ENCODE results near the gene SMOC2.

The SMOC2 gene

GRCh38 chr6:168678077-168678476, 237.1 kb downstream of the SMOC2 start:
- ChIA-PET CTCF (no interaction called here), POLR2A (no interaction called here)
- Histone ChIP-seq H3K4me3 (ENCODE audit: low read depth, low read length) (no peak overlapping the region), H3K4me1 (ENCODE audit: control insufficient read depth, insufficient read depth, low read length) (no peaks in the 10 kb centered on the region), H3K27ac (ENCODE audit: extremely low read depth, low read depth, low read length) (no peak overlapping the region), H3K36me3 (ENCODE audit: control insufficient read depth in 2 of 2, insufficient read depth in 1 of 2, low read length in 2 of 2) (no peaks in the 10 kb centered on the region), H3K9me3 (ENCODE audit: control insufficient read depth, insufficient read depth, low read depth, low read length) (no peaks in the 10 kb centered on the region)
- TF ChIP-seq ZNF76 (tag by site-specific recombination; IDR thresholded peaks at IDR 0.05; ENCODE audit: borderline replicate concordance, low read depth) (no peak), PATZ1 (tag by site-specific recombination; IDR thresholded peaks at IDR 0.05) (no peak), ZNF776 (tag by site-specific recombination; IDR thresholded peaks at IDR 0.05; ENCODE audit: borderline replicate concordance) (no peak), PRDM4 (tag by site-specific recombination; IDR thresholded peaks at IDR 0.05) (no peak), ZNF830 (tag by site-specific recombination; IDR thresholded peaks at IDR 0.05; ENCODE audit: low read depth) (no peak)

GRCh38 chr6:168678588-168678987, 237.6 kb downstream of the SMOC2 start:
- CTCF ChIA-PET, result no interaction called here
- H3K9me3 ChIP-seq (ENCODE audit: control insufficient read depth, insufficient read depth, low read depth, low read length), result no peaks in the 10 kb centered on the region
- POLR2A ChIA-PET, result no interaction called here
- H3K4me1 ChIP-seq (ENCODE audit: control insufficient read depth, insufficient read depth, low read length), result no peaks in the 10 kb centered on the region
- no peak for TF ChIP-seq ZNF660 (tag by site-specific recombination; IDR thresholded peaks at IDR 0.05)
- TF ChIP-seq FEZF1 (tag by site-specific recombination; IDR thresholded peaks at IDR 0.05), result no peak
- TF ChIP-seq REPIN1 (tag by site-specific recombination; IDR thresholded peaks at IDR 0.05; ENCODE audit: low read depth), result no peak
- TF ChIP-seq ZBTB26 (tag by site-specific recombination; optimal IDR thresholded peaks at IDR 0.05), result no peak
- TF ChIP-seq PATZ1 (tag by site-specific recombination; IDR thresholded peaks at IDR 0.05), result no peak
- TF ChIP-seq YY2 (tag by site-specific recombination; IDR thresholded peaks at IDR 0.05), result no peak
- TF ChIP-seq GLI2 (tag by site-specific recombination; IDR thresholded peaks at IDR 0.05; ENCODE audit: borderline replicate concordance, low read depth), result no peak
- no peak for TF ChIP-seq ZBTB21 (tag by site-specific recombination; IDR thresholded peaks at IDR 0.05)
- no peak for TF ChIP-seq WT1 (tag by site-specific recombination; IDR thresholded peaks at IDR 0.05)
- no peak for TF ChIP-seq ZNF132 (tag by site-specific recombination; IDR thresholded peaks at IDR 0.05; ENCODE audit: borderline replicate concordance)
- no peak for TF ChIP-seq HIC1 (tag by site-specific recombination; IDR thresholded peaks at IDR 0.05)
- no peak for TF ChIP-seq ZNF596 (tag by site-specific recombination; IDR thresholded peaks at IDR 0.05)
- no peak for TF ChIP-seq ZNF791 (tag by site-specific recombination; IDR thresholded peaks at IDR 0.05)
- TF ChIP-seq ZNF248 (tag by site-specific recombination; IDR thresholded peaks at IDR 0.05), result no peak
- TF ChIP-seq ZBTB6 (tag by site-specific recombination; IDR thresholded peaks at IDR 0.05), result no peak
- TF ChIP-seq KLF8 (tag by site-specific recombination; IDR thresholded peaks at IDR 0.05), result no peak
- TF ChIP-seq IKZF3 (tag by site-specific recombination; IDR thresholded peaks at IDR 0.05), result no peak
- no peak for TF ChIP-seq OVOL3 (tag by site-specific recombination; IDR thresholded peaks at IDR 0.05)
- TF ChIP-seq ZNF174 (tag by site-specific recombination; IDR thresholded peaks at IDR 0.05), result no peak
- TF ChIP-seq ZNF600 (tag by site-specific recombination; IDR thresholded peaks at IDR 0.05), result no peak
- no peak overlapping the region for H3K27ac ChIP-seq (ENCODE audit: extremely low read depth, low read depth, low read length)
- no peaks in the 10 kb centered on the region for H3K36me3 ChIP-seq (ENCODE audit: control insufficient read depth in 2 of 2, insufficient read depth in 1 of 2, low read length in 2 of 2)
- H3K4me3 ChIP-seq (ENCODE audit: low read depth, low read length), result no peak overlapping the region

Data from HEK293 (cell line).